ENCODE measurements around the gene NTF3. TPM values are rescaled to one million over a fixed set of nuclear protein-coding genes. Genes with fewer than 3 reads are reported as not detected.

Gene NTF3
- total and polyA plus RNA-seq, 9 of the 15 experiments (the other 6 are each of a cell fraction or from before 2014, with no cell fraction given), result not detected

DNA sequence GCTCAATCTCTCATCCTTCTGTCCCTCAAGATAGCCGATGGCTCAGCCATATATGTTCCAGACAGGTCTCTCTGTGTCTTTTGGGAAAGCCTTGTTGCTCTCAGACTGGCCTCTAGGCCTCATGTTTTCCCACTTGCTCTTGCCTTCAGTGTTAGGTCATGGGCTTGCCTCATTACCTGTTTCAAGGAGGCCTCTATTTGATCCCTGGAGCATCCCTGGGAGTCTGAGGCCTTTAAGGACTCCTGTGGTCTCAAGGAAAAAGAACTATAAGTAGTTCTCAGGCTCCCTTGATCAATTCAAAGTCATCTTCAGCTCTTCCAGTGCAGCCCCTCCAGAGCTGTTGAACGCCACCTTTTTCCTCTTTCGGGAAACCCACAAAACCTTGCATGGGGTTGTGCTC is 47.9 kb downstream of the NTF3 start:
- no peak overlapping the region for H2AFZ ChIP-seq (ENCODE audit: low read depth, low read length)
- no peak overlapping the region for H3K4me3 ChIP-seq
- no peaks in the 10 kb centered on the region; a peak in 3 of 5 replicates for H3K27me3 ChIP-seq (ENCODE audit: control insufficient read depth in 2 of 2, insufficient read depth in 2 of 2, low read length in 2 of 2)
- H3K9me1 ChIP-seq (ENCODE audit: control insufficient read depth, insufficient read depth, low read length), result no peaks in the 10 kb centered on the region
- FAIRE-seq, result no peak
- H3K9ac ChIP-seq (ENCODE audit: insufficient read depth in 1 of 2, low read depth in 2 of 2, low read length in 2 of 2), result no peak overlapping the region
- ChIA-PET POLR2A (interaction anchor here (0.6 kb wide), 1 partner anchor 677 kb away, joined by 3 read pairs; no protein-coding TSS in a partner anchor), CTCF (ENCODE audit: low intra/inter-chr PET ratio) (no interaction called here)
- no peaks in the 10 kb centered on the region for H3K79me2 ChIP-seq (ENCODE audit: control insufficient read depth, insufficient read depth, low read length)
- no peak for DNase-seq (ENCODE audit: extremely low read depth in 1 of 4, low spot score in 3 of 4)
- 0% methylated on average over 3 of the region's 3 CpGs for WGBS (ENCODE audit: insufficient coverage, low coverage, missing lambda C conversion rate)
- intact Hi-C loops (cut with micrococcal nuclease), result no loop called here
- H3K9me3 ChIP-seq (replicated peaks; ENCODE audit: control insufficient read depth, insufficient read depth, low read depth, low read length), result no peaks in the 10 kb centered on the region
- no peak overlapping the region for H3K4me2 ChIP-seq (ENCODE audit: insufficient read depth, low read length)
- no peak overlapping the region for H3K27ac ChIP-seq (ENCODE audit: extremely low read depth, low read depth, low read length)
- no peak for ATAC-seq
- H3K4me1 ChIP-seq (replicated peaks in 1 of 2; ENCODE audit: control insufficient read depth in 2 of 2, insufficient read depth in 2 of 2, low read length in 2 of 2), result no peaks in the 10 kb centered on the region
- no peaks in the 10 kb centered on the region for H3K36me3 ChIP-seq (ENCODE audit: control insufficient read depth, insufficient read depth, low read length)
- no TSS peak for BruUV-seq (replicated peaks)
- in situ Hi-C loops (cut with MboI), result no loop called here
- no peaks in the 10 kb centered on the region for H4K20me1 ChIP-seq (replicated peaks; ENCODE audit: control insufficient read depth, insufficient read depth, low read length)
- TF ChIP-seq, protein P1, sequence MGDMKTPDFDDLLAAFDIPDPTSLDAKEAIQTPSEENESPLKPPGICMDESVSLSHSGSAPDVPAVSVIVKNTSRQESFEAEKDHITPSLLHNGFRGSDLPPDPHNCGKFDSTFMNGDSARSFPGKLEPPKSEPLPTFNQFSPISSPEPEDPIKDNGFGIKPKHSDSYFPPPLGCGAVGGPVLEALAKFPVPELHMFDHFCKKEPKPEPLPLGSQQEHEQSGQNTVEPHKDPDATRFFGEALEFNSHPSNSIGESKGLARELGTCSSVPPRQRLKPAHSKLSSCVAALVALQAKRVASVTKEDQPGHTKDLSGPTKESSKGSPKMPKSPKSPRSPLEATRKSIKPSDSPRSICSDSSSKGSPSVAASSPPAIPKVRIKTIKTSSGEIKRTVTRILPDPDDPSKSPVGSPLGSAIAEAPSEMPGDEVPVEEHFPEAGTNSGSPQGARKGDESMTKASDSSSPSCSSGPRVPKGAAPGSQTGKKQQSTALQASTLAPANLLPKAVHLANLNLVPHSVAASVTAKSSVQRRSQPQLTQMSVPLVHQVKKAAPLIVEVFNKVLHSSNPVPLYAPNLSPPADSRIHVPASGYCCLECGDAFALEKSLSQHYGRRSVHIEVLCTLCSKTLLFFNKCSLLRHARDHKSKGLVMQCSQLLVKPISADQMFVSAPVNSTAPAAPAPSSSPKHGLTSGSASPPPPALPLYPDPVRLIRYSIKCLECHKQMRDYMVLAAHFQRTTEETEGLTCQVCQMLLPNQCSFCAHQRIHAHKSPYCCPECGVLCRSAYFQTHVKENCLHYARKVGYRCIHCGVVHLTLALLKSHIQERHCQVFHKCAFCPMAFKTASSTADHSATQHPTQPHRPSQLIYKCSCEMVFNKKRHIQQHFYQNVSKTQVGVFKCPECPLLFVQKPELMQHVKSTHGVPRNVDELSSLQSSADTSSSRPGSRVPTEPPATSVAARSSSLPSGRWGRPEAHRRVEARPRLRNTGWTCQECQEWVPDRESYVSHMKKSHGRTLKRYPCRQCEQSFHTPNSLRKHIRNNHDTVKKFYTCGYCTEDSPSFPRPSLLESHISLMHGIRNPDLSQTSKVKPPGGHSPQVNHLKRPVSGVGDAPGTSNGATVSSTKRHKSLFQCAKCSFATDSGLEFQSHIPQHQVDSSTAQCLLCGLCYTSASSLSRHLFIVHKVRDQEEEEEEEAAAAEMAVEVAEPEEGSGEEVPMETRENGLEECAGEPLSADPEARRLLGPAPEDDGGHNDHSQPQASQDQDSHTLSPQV (IDR thresholded peaks at IDR 0.05), result no peak
- TF ChIP-seq RB1 (IDR thresholded peaks at IDR 0.05; ENCODE audit: low read depth) (no peak), ZNF121 (CRISPR knock-in tag; conservative IDR thresholded peaks at IDR 0.05) (no peak), LEF1 (IDR thresholded peaks at IDR 0.05) (no peak), TAF15 (IDR thresholded peaks at IDR 0.05; ENCODE audit: low read depth, low read length) (no peak), SMAD4 (CRISPR knock-in tag; conservative IDR thresholded peaks at IDR 0.05) (no peak), HMGN3 (IDR thresholded peaks at IDR 0.05; ENCODE audit: borderline replicate concordance, extremely low read depth, insufficient read length, low read depth, low read length) (no peak), ZNF217 (CRISPR knock-in tag; IDR thresholded peaks at IDR 0.05) (no peak), HNRNPUL1 (IDR thresholded peaks at IDR 0.05; ENCODE audit: low read length) (no peak), NR3C1 (CRISPR knock-in tag; IDR thresholded peaks at IDR 0.05) (no peak)
- TF ChIP-seq, protein P2, sequence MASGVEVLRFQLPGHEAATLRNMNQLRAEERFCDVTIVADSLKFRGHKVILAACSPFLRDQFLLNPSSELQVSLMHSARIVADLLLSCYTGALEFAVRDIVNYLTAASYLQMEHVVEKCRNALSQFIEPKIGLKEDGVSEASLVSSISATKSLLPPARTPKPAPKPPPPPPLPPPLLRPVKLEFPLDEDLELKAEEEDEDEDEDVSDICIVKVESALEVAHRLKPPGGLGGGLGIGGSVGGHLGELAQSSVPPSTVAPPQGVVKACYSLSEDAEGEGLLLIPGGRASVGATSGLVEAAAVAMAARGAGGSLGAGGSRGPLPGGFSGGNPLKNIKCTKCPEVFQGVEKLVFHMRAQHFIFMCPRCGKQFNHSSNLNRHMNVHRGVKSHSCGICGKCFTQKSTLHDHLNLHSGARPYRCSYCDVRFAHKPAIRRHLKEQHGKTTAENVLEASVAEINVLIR (CRISPR knock-in tag; IDR thresholded peaks at IDR 0.05), result no peak
- TF ChIP-seq, protein P3, sequence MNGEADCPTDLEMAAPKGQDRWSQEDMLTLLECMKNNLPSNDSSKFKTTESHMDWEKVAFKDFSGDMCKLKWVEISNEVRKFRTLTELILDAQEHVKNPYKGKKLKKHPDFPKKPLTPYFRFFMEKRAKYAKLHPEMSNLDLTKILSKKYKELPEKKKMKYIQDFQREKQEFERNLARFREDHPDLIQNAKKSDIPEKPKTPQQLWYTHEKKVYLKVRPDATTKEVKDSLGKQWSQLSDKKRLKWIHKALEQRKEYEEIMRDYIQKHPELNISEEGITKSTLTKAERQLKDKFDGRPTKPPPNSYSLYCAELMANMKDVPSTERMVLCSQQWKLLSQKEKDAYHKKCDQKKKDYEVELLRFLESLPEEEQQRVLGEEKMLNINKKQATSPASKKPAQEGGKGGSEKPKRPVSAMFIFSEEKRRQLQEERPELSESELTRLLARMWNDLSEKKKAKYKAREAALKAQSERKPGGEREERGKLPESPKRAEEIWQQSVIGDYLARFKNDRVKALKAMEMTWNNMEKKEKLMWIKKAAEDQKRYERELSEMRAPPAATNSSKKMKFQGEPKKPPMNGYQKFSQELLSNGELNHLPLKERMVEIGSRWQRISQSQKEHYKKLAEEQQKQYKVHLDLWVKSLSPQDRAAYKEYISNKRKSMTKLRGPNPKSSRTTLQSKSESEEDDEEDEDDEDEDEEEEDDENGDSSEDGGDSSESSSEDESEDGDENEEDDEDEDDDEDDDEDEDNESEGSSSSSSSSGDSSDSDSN (IDR thresholded peaks at IDR 0.05; ENCODE audit: borderline replicate concordance in 1 of 2, low read depth in 2 of 2, low read length in 2 of 2), result no peak

Data from K562 (cell line).